Neuronal stem cell (in vitro differentiated cells): ENCODE data around the gene ATE1.
"Not testable (repeated sequence)": the region's sequence is repeated elsewhere in the genome, so short reads cannot be mapped to it uniquely, and the experiment has no call there.

Experiments
- DNase-seq: peaks from one replicate; pipeline ENCODE4 v3.0.0-alpha.2; 2013; ENCODE audit warnings: low spot score
- H2AFZ ChIP-seq: one replicate; pipeline ENCODE4 v1.6.1; 2013; ENCODE audit warnings: mild to moderate bottlenecking, low read length, inconsistent platforms
- H2AK5ac ChIP-seq: 2 replicates; pipeline ENCODE4 v1.6.1; 2013; ENCODE audit warnings: low read depth, mild to moderate bottlenecking, inconsistent platforms, low read length, moderate library complexity, mixed read lengths
- H2BK120ac ChIP-seq: 2 replicates; pipeline ENCODE4 v1.6.1; 2013; ENCODE audit warnings: low read depth, mild to moderate bottlenecking, inconsistent platforms, low read length, moderate library complexity, mixed read lengths
- H2BK12ac ChIP-seq: one replicate; pipeline ENCODE4 v1.6.1; 2013; ENCODE audit warnings: low read length, inconsistent platforms
- H2BK15ac ChIP-seq: 2 replicates; pipeline ENCODE4 v1.6.1; 2013; ENCODE audit warnings: mild to moderate bottlenecking, low read length, inconsistent platforms, mixed read lengths
- H2BK5ac ChIP-seq: one replicate; pipeline ENCODE4 v1.6.1; 2013; ENCODE audit warnings: inconsistent platforms, mild to moderate bottlenecking, low read length, moderate library complexity
- H3K14ac ChIP-seq: one replicate; pipeline ENCODE4 v1.6.1; 2013; ENCODE audit warnings: low read length, inconsistent platforms
- H3K18ac ChIP-seq: 2 replicates; pipeline ENCODE4 v1.6.1; 2013; ENCODE audit warnings: low read length, inconsistent platforms
- H3K23ac ChIP-seq: 2 replicates; pipeline ENCODE4 v1.6.1; 2013; ENCODE audit warnings: low read depth, mild to moderate bottlenecking, mixed read lengths, low read length, inconsistent platforms; ENCODE audit not compliant: poor library complexity
- H3K27ac ChIP-seq: replicated peaks from 3 replicates; pipeline ENCODE4 v1.5.1; 2013; ENCODE audit warnings: low read length, inconsistent platforms
- H3K27me3 ChIP-seq, 3 experiments: 2 replicates each; pipeline ENCODE4 v1.6.1; 2013; ENCODE audit warnings: low read length in 3 of 3, mild to moderate bottlenecking in 2 of 3, inconsistent platforms in 1 of 3, low read depth in 1 of 3, mixed read lengths in 1 of 3, moderate library complexity in 1 of 3; ENCODE audit not compliant: control insufficient read depth in 3 of 3, insufficient read depth in 3 of 3
- H3K36me3 ChIP-seq, 2 donors: replicated peaks in 1 of 2; 2 replicates each; pipeline ENCODE4 v1.6.1; 2013; ENCODE audit warnings: low read length in 2 of 2; ENCODE audit not compliant: control insufficient read depth in 2 of 2, insufficient read depth in 2 of 2
- H3K4ac ChIP-seq: 2 replicates; pipeline ENCODE4 v1.6.1; 2013; ENCODE audit warnings: inconsistent platforms, mild to moderate bottlenecking, low read length, moderate library complexity
- H3K4me1 ChIP-seq, 2 donors: 1 replicate in 1 of 2; 2 replicates in 1 of 2; pipeline ENCODE4 v1.6.1; 2013; ENCODE audit warnings: low read length in 2 of 2, low read depth in 1 of 2; ENCODE audit not compliant: control insufficient read depth in 2 of 2, insufficient read depth in 1 of 2
- H3K4me2 ChIP-seq: one replicate; pipeline ENCODE4 v1.6.1; 2013; ENCODE audit warnings: mild to moderate bottlenecking, low read length, inconsistent platforms; ENCODE audit not compliant: insufficient read depth, poor library complexity, severe bottlenecking
- H3K4me3 ChIP-seq, 2 donors: 2 replicates each; pipeline ENCODE4 v1.5.1; 2013; ENCODE audit warnings: low read length in 2 of 2, mild to moderate bottlenecking in 2 of 2, inconsistent platforms in 1 of 2, moderate library complexity in 1 of 2
- H3K79me1 ChIP-seq: one replicate; pipeline ENCODE4 v1.6.1; 2013; ENCODE audit warnings: low read depth, mild to moderate bottlenecking, inconsistent platforms, low read length, moderate library complexity
- H3K9ac ChIP-seq: one replicate; pipeline ENCODE4 v1.6.1; 2013; ENCODE audit warnings: mild to moderate bottlenecking, low read depth, low read length, inconsistent platforms; ENCODE audit not compliant: poor library complexity
- H3K9me3 ChIP-seq, 2 donors: replicated peaks in 1 of 2; 2 replicates each; pipeline versions ENCODE3 to v1.6.1; 2013; ENCODE audit warnings: low read length in 2 of 2, mild to moderate bottlenecking in 2 of 2, inconsistent platforms in 1 of 2, low read depth in 1 of 2, mixed read lengths in 1 of 2, moderate library complexity in 1 of 2; ENCODE audit not compliant: control insufficient read depth in 2 of 2, insufficient read depth in 1 of 2
- H4K8ac ChIP-seq: one replicate; pipeline ENCODE4 v1.6.1; 2013; ENCODE audit warnings: low read depth, mild to moderate bottlenecking, inconsistent platforms, low read length, moderate library complexity
- H4K91ac ChIP-seq: one replicate; pipeline ENCODE4 v1.6.1; 2013; ENCODE audit warnings: low read length, low read depth, mild to moderate bottlenecking, inconsistent platforms; ENCODE audit not compliant: poor library complexity
- WGBS, 2 donors: extraction: QIAGEN DNeasy Blood & Tissue Kit; methylation state at CpG; one replicate each; pipeline ENCODE4 v1.1.7; 2013; ENCODE audit warnings: missing lambda C conversion rate in 2 of 2, mixed read lengths in 1 of 2; ENCODE audit not compliant: insufficient read length in 2 of 2, insufficient replicate concordance in 1 of 2; ENCODE audit errors: extremely low coverage in 2 of 2; 5-methylcytosine and 5-hydroxymethylcytosine counted together

Gene ATE1

DNA sequence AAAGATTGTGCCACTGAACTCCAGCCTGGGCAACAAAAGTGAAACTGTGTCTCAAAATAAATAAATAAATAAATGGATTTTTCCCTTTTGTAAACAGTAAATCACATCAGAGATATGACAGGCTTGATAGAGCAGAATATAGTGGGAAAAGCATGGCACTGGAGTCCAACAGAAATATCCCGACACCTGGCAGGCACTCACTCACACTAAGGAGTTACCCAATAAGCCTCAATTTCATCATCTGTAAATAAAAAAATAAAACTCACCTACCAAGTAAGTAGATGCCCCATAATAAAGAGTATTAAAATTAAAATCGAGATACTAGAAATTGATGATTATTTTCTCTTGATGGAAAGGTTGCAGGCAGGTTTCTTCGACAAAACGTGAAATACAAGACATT lies 1.7 kb downstream of the ATE1 start:
- Histone ChIP-seq H3K79me1 (no peaks in the 10 kb centered on the region), H3K27me3 (no peaks in the 10 kb centered on the region), H3K9ac (no peak overlapping the region), H3K4me2 (no peak overlapping the region), H3K27ac (no peak overlapping the region), H2BK120ac (no peak overlapping the region), H3K14ac (no peak overlapping the region), H2BK12ac (no peak overlapping the region), H4K91ac (no peak overlapping the region), H3K23ac (no peak overlapping the region), H2AK5ac (no peak overlapping the region), H2BK5ac (no peak overlapping the region), H3K4me1 (peaks cover 4 to 7% of the 10 kb centered on the region in 2 donors), H3K4me3 (peak overlapping the region in 1 of 2 donors; percentile 77), H3K36me3 (peaks cover 0 to 18% of the 10 kb centered on the region in 2 donors), H3K9me3 (no peaks in the 10 kb centered on the region), H2BK15ac (no peak overlapping the region), H2AFZ (no peak overlapping the region), H3K18ac (no peak overlapping the region), H4K8ac (no peak overlapping the region), H3K4ac (no peak overlapping the region)
- no peak for DNase-seq
- no CpG with 5 or more reads among the region's 4 CpGs for WGBS, 2 donors

DNA sequence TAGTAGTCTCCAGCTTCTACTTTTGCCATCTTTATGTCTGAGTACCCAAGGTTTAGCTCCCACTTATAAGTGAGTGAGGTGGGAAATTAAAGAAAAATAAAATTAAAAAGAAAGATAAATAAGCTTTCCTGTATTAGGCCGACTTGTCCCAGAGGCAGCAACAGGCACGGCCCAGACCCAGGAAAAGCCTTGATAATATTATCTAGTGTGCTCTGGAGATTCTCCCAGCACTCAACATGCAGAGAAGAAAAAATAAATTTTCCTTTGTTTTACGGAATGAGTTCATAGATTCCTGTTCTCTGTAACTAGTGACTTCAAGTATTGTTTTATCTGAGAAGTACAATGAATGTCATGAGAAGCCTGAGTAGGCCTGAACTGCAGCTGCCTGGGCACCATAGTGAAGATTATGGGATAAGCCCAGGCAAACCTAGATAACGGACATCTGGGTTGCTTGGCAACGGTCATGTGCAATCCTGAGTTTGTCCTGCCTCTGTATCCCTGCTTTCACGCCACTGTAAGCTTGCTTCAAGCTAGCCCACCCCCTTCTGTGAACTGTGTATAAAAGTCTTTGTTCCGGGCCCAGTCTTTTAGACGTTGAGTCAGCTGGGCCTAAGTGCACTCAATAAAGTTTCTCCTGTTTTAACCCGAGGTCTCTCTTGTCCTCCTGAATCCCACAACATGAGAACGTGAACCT lies 6.4 kb downstream of the ATE1 start:
- H2BK12ac ChIP-seq = no peak overlapping the region
- no peak overlapping the region for H4K8ac ChIP-seq
- H2AK5ac ChIP-seq = no peak overlapping the region
- no peak overlapping the region for H3K9ac ChIP-seq
- DNase-seq = no peak
- no peak overlapping the region for H3K18ac ChIP-seq
- no peak overlapping the region for H2BK15ac ChIP-seq
- H3K4me3 ChIP-seq = no peak overlapping the region
- H3K4me2 ChIP-seq = no peak overlapping the region
- no peaks in the 10 kb centered on the region for H3K27me3 ChIP-seq
- H3K14ac ChIP-seq = no peak overlapping the region
- no peak overlapping the region for H3K23ac ChIP-seq
- peaks cover 3 to 45% of the 10 kb centered on the region in 2 donors for H3K36me3 ChIP-seq
- no peak overlapping the region for H2BK5ac ChIP-seq
- H2AFZ ChIP-seq = peak overlapping the region; percentile 17
- no peak overlapping the region for H2BK120ac ChIP-seq
- no peak overlapping the region for H3K4ac ChIP-seq
- H3K9me3 ChIP-seq = peaks cover 0 to 9% of the 10 kb centered on the region in 2 donors
- peaks cover 2 to 6% of the 10 kb centered on the region in 2 donors for H3K4me1 ChIP-seq
- peak overlapping the region; percentile 33 for H3K27ac ChIP-seq
- no peak overlapping the region for H4K91ac ChIP-seq
- peaks cover 3% of the 10 kb centered on the region for H3K79me1 ChIP-seq
- WGBS, 2 donors = no CpG with 5 or more reads among the region's 10 CpGs

DNA sequence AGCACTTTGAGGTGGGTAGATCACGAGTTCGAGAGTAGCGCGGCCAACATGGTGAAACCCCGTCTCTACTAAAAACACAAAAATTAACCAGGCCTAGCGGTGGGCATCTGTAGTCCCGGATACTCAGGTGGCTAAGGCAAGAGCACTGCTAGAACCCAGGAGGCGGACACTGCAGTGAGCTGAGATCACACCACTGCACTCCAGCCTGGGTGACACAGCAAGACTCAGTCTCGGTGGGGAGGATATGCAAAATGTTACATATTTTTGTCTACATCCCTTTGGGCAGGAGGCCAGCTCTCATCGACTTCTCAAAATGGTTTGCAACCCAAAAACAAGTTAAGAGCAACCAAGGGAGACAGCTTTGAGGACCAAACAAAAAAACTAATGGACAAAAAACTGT lies 8.2 kb downstream of the ATE1 start:
- no peak overlapping the region for H2BK12ac ChIP-seq
- peaks cover 3 to 52% of the 10 kb centered on the region in 2 donors for H3K36me3 ChIP-seq
- no peak overlapping the region for H3K4ac ChIP-seq
- H3K23ac ChIP-seq = no peak overlapping the region
- H3K27ac ChIP-seq = no peak overlapping the region
- H3K27me3 ChIP-seq = no peaks in the 10 kb centered on the region
- H2AFZ ChIP-seq = no peak overlapping the region
- H2BK5ac ChIP-seq = no peak overlapping the region
- H3K4me2 ChIP-seq = no peak overlapping the region
- WGBS, 2 donors = no CpG with 5 or more reads among the region's 10 CpGs
- peaks cover 0 to 9% of the 10 kb centered on the region in 2 donors for H3K9me3 ChIP-seq
- H2AK5ac ChIP-seq = peak overlapping the region; percentile 42
- H3K18ac ChIP-seq = no peak overlapping the region
- no peak overlapping the region for H2BK120ac ChIP-seq
- peaks cover 2 to 6% of the 10 kb centered on the region in 2 donors for H3K4me1 ChIP-seq
- H3K14ac ChIP-seq = no peak overlapping the region
- H3K9ac ChIP-seq = no peak overlapping the region
- H2BK15ac ChIP-seq = no peak overlapping the region
- H3K4me3 ChIP-seq = no peak overlapping the region
- peaks cover 3% of the 10 kb centered on the region for H3K79me1 ChIP-seq
- H4K91ac ChIP-seq = no peak overlapping the region
- H4K8ac ChIP-seq = no peak overlapping the region
- no peak for DNase-seq

- H3K4me1 ChIP-seq, H3K14ac ChIP-seq, DNase-seq, H3K27ac ChIP-seq, H3K18ac ChIP-seq, H2AK5ac ChIP-seq, H4K91ac ChIP-seq, H2BK15ac ChIP-seq, H4K8ac ChIP-seq, H2BK5ac ChIP-seq, H3K23ac ChIP-seq, H3K9ac ChIP-seq, H3K9me3 ChIP-seq, H3K79me1 ChIP-seq, H3K27me3 ChIP-seq, H3K4me3 ChIP-seq, H3K4me2 ChIP-seq, H3K4ac ChIP-seq, H2BK120ac ChIP-seq, H2BK12ac ChIP-seq, H2AFZ ChIP-seq: not testable (repeated sequence)
- H3K36me3 ChIP-seq = peaks cover 4 to 55% of the 10 kb centered on the region in 2 donors
- WGBS, 2 donors = no CpG with 5 or more reads among the region's 7 CpGs
Observed at GRCh38 chr10:121918800-121919199, 9.0 kb downstream of the ATE1 start.
